Stimulated activated naive CD8-positive, alpha-beta T cell treated with anti-CD3 and anti-CD28 coated beads, Interleukin-15, Interleukin-2, amounts not matched to agents 100 ng/mL and 50 ng/mL, for 24 hours (primary cell): ENCODE data around the gene SMIM33.
A peak's percentile ranks its signal among the peaks of the same experiment; 100 is the strongest.

Experiments
- H3K27ac Mint-ChIP-seq: one replicate; pipeline ENCODE4 v1.8.0; 2021; ENCODE audit warnings: mild to moderate bottlenecking, mixed read lengths
- H3K27me3 Mint-ChIP-seq: one replicate; pipeline ENCODE4 v1.8.0; 2021; ENCODE audit warnings: mixed read lengths
- H3K36me3 Mint-ChIP-seq: one replicate; pipeline ENCODE4 v1.8.0; 2021; ENCODE audit warnings: low read depth, mixed read lengths
- H3K4me1 Mint-ChIP-seq: one replicate; pipeline ENCODE4 v1.8.0; 2021; ENCODE audit warnings: low read depth, mixed read lengths
- H3K4me3 Mint-ChIP-seq: one replicate; pipeline ENCODE4 v1.8.0; 2021; ENCODE audit warnings: mild to moderate bottlenecking, mixed read lengths
- H3K9me3 Mint-ChIP-seq: one replicate; pipeline ENCODE4 v1.8.0; 2021; ENCODE audit warnings: mixed read lengths

SMIM33 gene

GRCh38 chr5:139451176-139451575, 19.6 kb upstream of the SMIM33 start:
- Mint-ChIP-seq H3K9me3 (peaks cover 6% of the 10 kb centered on the region), H3K27me3 (no peaks in the 10 kb centered on the region), H3K4me1 (peaks cover 48% of the 10 kb centered on the region), H3K36me3 (peaks cover 7% of the 10 kb centered on the region), H3K4me3 (no peak overlapping the region), H3K27ac (no peak overlapping the region)

GRCh38 chr5:139451878-139452660, 18.7 kb upstream of the SMIM33 start:
- peaks cover 3% of the 10 kb centered on the region for H3K36me3 Mint-ChIP-seq
- H3K27ac Mint-ChIP-seq = no peak overlapping the region
- H3K4me1 Mint-ChIP-seq = peaks cover 48% of the 10 kb centered on the region
- H3K4me3 Mint-ChIP-seq = no peak overlapping the region
- peaks cover 1% of the 10 kb centered on the region for H3K9me3 Mint-ChIP-seq
- no peaks in the 10 kb centered on the region for H3K27me3 Mint-ChIP-seq

GRCh38 chr5:139453683-139454567, 16.9 kb upstream of the SMIM33 start:
- Mint-ChIP-seq H3K4me3 (no peak overlapping the region), H3K36me3 (no peaks in the 10 kb centered on the region), H3K27ac (peak overlapping the region; percentile 51), H3K9me3 (no peaks in the 10 kb centered on the region), H3K27me3 (no peaks in the 10 kb centered on the region), H3K4me1 (peaks cover 48% of the 10 kb centered on the region)

- H3K27ac Mint-ChIP-seq = peak overlapping the region; percentile 51
- no peaks in the 10 kb centered on the region for H3K36me3 Mint-ChIP-seq
- H3K4me1 Mint-ChIP-seq = peaks cover 53% of the 10 kb centered on the region
- H3K27me3 Mint-ChIP-seq = no peaks in the 10 kb centered on the region
- H3K4me3 Mint-ChIP-seq = no peak overlapping the region
- no peaks in the 10 kb centered on the region for H3K9me3 Mint-ChIP-seq
Observed at GRCh38 chr5:139454568-139455290, 16.1 kb upstream of the SMIM33 start.

GRCh38 chr5:139456776-139457175, 14.0 kb upstream of the SMIM33 start:
- Mint-ChIP-seq H3K27ac (peak overlapping the region; percentile 97), H3K36me3 (no peaks in the 10 kb centered on the region), H3K4me3 (no peak overlapping the region), H3K27me3 (no peaks in the 10 kb centered on the region), H3K4me1 (peaks cover 68% of the 10 kb centered on the region), H3K9me3 (no peaks in the 10 kb centered on the region)

- peaks cover 68% of the 10 kb centered on the region for H3K4me1 Mint-ChIP-seq
- H3K4me3 Mint-ChIP-seq = no peak overlapping the region
- no peaks in the 10 kb centered on the region for H3K9me3 Mint-ChIP-seq
- no peaks in the 10 kb centered on the region for H3K36me3 Mint-ChIP-seq
- peak overlapping the region; percentile 97 for H3K27ac Mint-ChIP-seq
- no peaks in the 10 kb centered on the region for H3K27me3 Mint-ChIP-seq
Observed at GRCh38 chr5:139457241-139457640, 13.6 kb upstream of the SMIM33 start.

GRCh38 chr5:139457653-139458306, 13.0 kb upstream of the SMIM33 start:
- Mint-ChIP-seq H3K27me3 (no peaks in the 10 kb centered on the region), H3K4me3 (no peak overlapping the region), H3K36me3 (no peaks in the 10 kb centered on the region), H3K9me3 (no peaks in the 10 kb centered on the region), H3K27ac (peak overlapping the region; percentile 97), H3K4me1 (peaks cover 68% of the 10 kb centered on the region)

- Mint-ChIP-seq H3K27me3 (no peaks in the 10 kb centered on the region), H3K9me3 (no peaks in the 10 kb centered on the region), H3K4me3 (peak overlapping the region; percentile 67), H3K4me1 (peaks cover 64% of the 10 kb centered on the region), H3K27ac (peak overlapping the region; percentile 97), H3K36me3 (no peaks in the 10 kb centered on the region)
Observed at GRCh38 chr5:139458580-139459407, 12.0 kb upstream of the SMIM33 start.

GRCh38 chr5:139459451-139459934, 11.3 kb upstream of the SMIM33 start:
- Mint-ChIP-seq H3K27me3 (no peaks in the 10 kb centered on the region), H3K27ac (peak overlapping the region; percentile 97), H3K9me3 (no peaks in the 10 kb centered on the region), H3K4me1 (peaks cover 57% of the 10 kb centered on the region), H3K36me3 (no peaks in the 10 kb centered on the region), H3K4me3 (peak overlapping the region; percentile 67)

GRCh38 chr5:139460455-139460854, 10.3 kb upstream of the SMIM33 start:
- H3K36me3 Mint-ChIP-seq = no peaks in the 10 kb centered on the region
- H3K27ac Mint-ChIP-seq = peak overlapping the region; percentile 63
- H3K9me3 Mint-ChIP-seq = no peaks in the 10 kb centered on the region
- H3K27me3 Mint-ChIP-seq = no peaks in the 10 kb centered on the region
- no peak overlapping the region for H3K4me3 Mint-ChIP-seq
- H3K4me1 Mint-ChIP-seq = peaks cover 53% of the 10 kb centered on the region

- Mint-ChIP-seq H3K27ac (no peak overlapping the region), H3K4me1 (peaks cover 50% of the 10 kb centered on the region), H3K36me3 (no peaks in the 10 kb centered on the region), H3K9me3 (no peaks in the 10 kb centered on the region), H3K27me3 (no peaks in the 10 kb centered on the region), H3K4me3 (no peak overlapping the region)
Observed at GRCh38 chr5:139461176-139461575, 9.6 kb upstream of the SMIM33 start.

- Mint-ChIP-seq H3K36me3 (no peaks in the 10 kb centered on the region), H3K27me3 (no peaks in the 10 kb centered on the region), H3K4me3 (no peak overlapping the region), H3K9me3 (no peaks in the 10 kb centered on the region), H3K27ac (no peak overlapping the region), H3K4me1 (peaks cover 45% of the 10 kb centered on the region)
Observed at GRCh38 chr5:139461698-139462097, 9.1 kb upstream of the SMIM33 start.

GRCh38 chr5:139462586-139463276, 8.1 kb upstream of the SMIM33 start, which contains the start of gene ECSCR:
Gene ECSCR (minus strand): TSS chr5:139462743. CDS start chr5:139462670, 73 bp downstream.
- H3K36me3 Mint-ChIP-seq = no peaks in the 10 kb centered on the region
- no peak within 1 kb of the TSS for H3K4me3 Mint-ChIP-seq
- H3K4me1 Mint-ChIP-seq = peaks cover 35% of the 10 kb centered on the region
- no peaks in the 10 kb centered on the region for H3K27me3 Mint-ChIP-seq
- H3K9me3 Mint-ChIP-seq = no peaks in the 10 kb centered on the region
- no peak within 1 kb of the TSS for H3K27ac Mint-ChIP-seq
